HepG2 (cell line): ENCODE measurements around the gene SLC2A5. TPM values are rescaled to one million over a fixed set of nuclear protein-coding genes. Genes with fewer than 3 reads are reported as not detected.

Source experiments
- CHD2 ChIP-seq: IDR thresholded peaks from 2 replicates; pipeline ENCODE4 v1.6.1; 2011; ENCODE audit warnings: low read depth, low read length, improper control_type of control experiment
- DPF2 ChIP-seq: sonication (generic); formaldehyde crosslinking; IDR thresholded peaks from 2 replicates; pipeline ENCODE4 v1.4.0; 2020; ENCODE audit warnings: mild to moderate bottlenecking, low read depth, missing genetic modification reagents, borderline replicate concordance
- ELF1 ChIP-seq: sonication (generic); formaldehyde crosslinking; IDR thresholded peaks from 2 replicates; pipeline ENCODE4 v1.4.0; 2020; ENCODE audit warnings: missing genetic modification reagents
- EZH2 ChIP-seq: conservative IDR thresholded peaks from 2 replicates; pipeline ENCODE4 v1.6.1; 2012; ENCODE audit warnings: mild to moderate bottlenecking, low read depth, low read length, moderate library complexity
- FOXK1 ChIP-seq: sonication (generic); formaldehyde crosslinking; IDR thresholded peaks from 2 replicates; pipeline ENCODE4 v1.4.0; 2020; ENCODE audit warnings: low read depth, missing genetic modification reagents, borderline replicate concordance
- POGZ ChIP-seq: sonication (generic); formaldehyde crosslinking; IDR thresholded peaks from 2 replicates; pipeline ENCODE4 v1.4.0; 2020; ENCODE audit warnings: mild to moderate bottlenecking, missing genetic modification reagents
- PRMT3 ChIP-seq: sonication (generic); formaldehyde crosslinking; IDR thresholded peaks from 2 replicates; pipeline ENCODE4 v1.8.1; 2022; ENCODE audit warnings: low read depth, mild to moderate bottlenecking, moderate library complexity, missing genetic modification reagents, borderline replicate concordance
- RBFOX2 ChIP-seq: fragments of 200-400 bp; formaldehyde crosslinking; IDR thresholded peaks from 2 replicates; pipeline ENCODE4 v1.6.1; 2017; ENCODE audit warnings: low read depth, mild to moderate bottlenecking, low read length
- SNAPC5 ChIP-seq: sonication (generic); formaldehyde crosslinking; IDR thresholded peaks from 2 replicates; pipeline ENCODE4 v1.8.1; 2023; ENCODE audit warnings: mild to moderate bottlenecking, missing genetic modification reagents, borderline replicate concordance
- SRSF9 ChIP-seq: fragments of 200-400 bp; formaldehyde crosslinking; IDR thresholded peaks from 2 replicates; pipeline ENCODE4 v1.6.1; 2018; ENCODE audit warnings: borderline replicate concordance, mild to moderate bottlenecking, low read depth, low read length; ENCODE audit not compliant: insufficient read depth, poor library complexity, severe bottlenecking
- YEATS4 ChIP-seq: sonication (generic); formaldehyde crosslinking; IDR thresholded peaks from 2 replicates; pipeline ENCODE4 v1.4.0; 2020; ENCODE audit warnings: missing genetic modification reagents, borderline replicate concordance
- ZNF17 ChIP-seq: sonication (generic); formaldehyde crosslinking; IDR thresholded peaks from 2 replicates; pipeline ENCODE4 v1.5.0; 2020; ENCODE audit warnings: mild to moderate bottlenecking, missing genetic modification reagents
- ZNF24 ChIP-seq: fragments of 450-650 bp; IDR thresholded peaks from 2 replicates; pipeline ENCODE4 v1.6.1; 2017; ENCODE audit warnings: antibody characterized with exemption, mild to moderate bottlenecking
- ZNF432 ChIP-seq: sonication (generic); formaldehyde crosslinking; IDR thresholded peaks from 2 replicates; pipeline ENCODE4 v1.5.0; 2020; ENCODE audit warnings: missing genetic modification reagents, mild to moderate bottlenecking, borderline replicate concordance
- ZNF556 ChIP-seq: sonication (generic); formaldehyde crosslinking; IDR thresholded peaks from 2 replicates; pipeline ENCODE4 v1.4.0; 2020; ENCODE audit warnings: mild to moderate bottlenecking, missing genetic modification reagents, borderline replicate concordance
- polyA plus RNA-seq, 8 experiments: library from polyadenylated mRNA; depleted of rRNA in 3 of 8; stranded (reverse) in 7 of 8; unstranded in 1 of 8; fragments of >200 nt; fragmentation: Illumina TruSeq in 4 of 8; extraction: Trizol in 4 of 8; gene quantifications; 2 replicates each; pipeline versions ENCODE4 v1.2.1 to v1.2.3, GENCODE V29; 2011 to 2016; ENCODE audit warnings: low read depth in 4 of 8, missing spikeins in 1 of 8, mixed read lengths in 1 of 8; ENCODE audit not compliant: insufficient read depth in 1 of 8
- total RNA-seq, 5 experiments: library from RNA; depleted of rRNA; stranded (reverse); fragments of >200 nt; fragmentation: Illumina TruSeq; extraction: Trizol; gene quantifications; 2 replicates each; pipeline ENCODE4 v1.2.3, GENCODE V29; 2016; ENCODE audit warnings: low read depth in 1 of 5
- TF ChIP-seq, protein P1 (sequence below): sonication (generic); formaldehyde crosslinking; IDR thresholded peaks from 2 replicates; pipeline ENCODE4 v1.4.0; 2020; ENCODE audit warnings: missing genetic modification reagents, borderline replicate concordance
- TF ChIP-seq, protein P2 (sequence below): sonication (generic); formaldehyde crosslinking; IDR thresholded peaks from 2 replicates; pipeline ENCODE4 v1.4.0; 2020; ENCODE audit warnings: missing genetic modification reagents
- TF ChIP-seq, protein P3 (sequence below): sonication (generic); formaldehyde crosslinking; IDR thresholded peaks from 2 replicates; pipeline ENCODE4 v1.8.1; 2023; ENCODE audit warnings: mild to moderate bottlenecking, inconsistent platforms, moderate library complexity, missing genetic modification reagents, borderline replicate concordance

Gene SLC2A5
- total and polyA plus RNA-seq, 2 of the 13 experiments (the other 11 are each of a cell fraction or from before 2014, with no cell fraction given), result 0.04 to 0.54 TPM

GRCh38 chr1:9110669-9111356, 41.4 kb upstream of the SLC2A5 start (continued):
- TF ChIP-seq, protein P1, sequence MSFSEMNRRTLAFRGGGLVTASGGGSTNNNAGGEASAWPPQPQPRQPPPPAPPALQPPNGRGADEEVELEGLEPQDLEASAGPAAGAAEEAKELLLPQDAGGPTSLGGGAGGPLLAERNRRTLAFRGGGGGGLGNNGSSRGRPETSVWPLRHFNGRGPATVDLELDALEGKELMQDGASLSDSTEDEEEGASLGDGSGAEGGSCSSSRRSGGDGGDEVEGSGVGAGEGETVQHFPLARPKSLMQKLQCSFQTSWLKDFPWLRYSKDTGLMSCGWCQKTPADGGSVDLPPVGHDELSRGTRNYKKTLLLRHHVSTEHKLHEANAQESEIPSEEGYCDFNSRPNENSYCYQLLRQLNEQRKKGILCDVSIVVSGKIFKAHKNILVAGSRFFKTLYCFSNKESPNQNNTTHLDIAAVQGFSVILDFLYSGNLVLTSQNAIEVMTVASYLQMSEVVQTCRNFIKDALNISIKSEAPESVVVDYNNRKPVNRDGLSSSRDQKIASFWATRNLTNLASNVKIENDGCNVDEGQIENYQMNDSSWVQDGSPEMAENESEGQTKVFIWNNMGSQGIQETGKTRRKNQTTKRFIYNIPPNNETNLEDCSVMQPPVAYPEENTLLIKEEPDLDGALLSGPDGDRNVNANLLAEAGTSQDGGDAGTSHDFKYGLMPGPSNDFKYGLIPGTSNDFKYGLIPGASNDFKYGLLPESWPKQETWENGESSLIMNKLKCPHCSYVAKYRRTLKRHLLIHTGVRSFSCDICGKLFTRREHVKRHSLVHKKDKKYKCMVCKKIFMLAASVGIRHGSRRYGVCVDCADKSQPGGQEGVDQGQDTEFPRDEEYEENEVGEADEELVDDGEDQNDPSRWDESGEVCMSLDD (CRISPR knock-in tag), result no peak
- TF ChIP-seq SRSF9, result no peak
- TF ChIP-seq SNAPC5 (CRISPR knock-in tag), result no peak
- no peak for TF ChIP-seq PRMT3
- TF ChIP-seq ZNF556, result no peak
- TF ChIP-seq FOXK1 (CRISPR knock-in tag), result no peak
- TF ChIP-seq ZNF17 (CRISPR knock-in tag), result no peak
- 0 out of 2 replicates have a peak, but pooled peaks have one; percentile 22 for TF ChIP-seq DPF2 (CRISPR knock-in tag)
- TF ChIP-seq CHD2, result no peak
- TF ChIP-seq POGZ (CRISPR knock-in tag), result no peak
- TF ChIP-seq EZH2, result no peak
- no peak for TF ChIP-seq ELF1 (CRISPR knock-in tag)
- no peak for TF ChIP-seq YEATS4 (CRISPR knock-in tag)
- TF ChIP-seq, protein P2, sequence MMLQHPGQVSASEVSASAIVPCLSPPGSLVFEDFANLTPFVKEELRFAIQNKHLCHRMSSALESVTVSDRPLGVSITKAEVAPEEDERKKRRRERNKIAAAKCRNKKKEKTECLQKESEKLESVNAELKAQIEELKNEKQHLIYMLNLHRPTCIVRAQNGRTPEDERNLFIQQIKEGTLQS (CRISPR knock-in tag), result no peak
- no peak for TF ChIP-seq ZNF24
- TF ChIP-seq ZNF432 (CRISPR knock-in tag), result no peak
- no peak for TF ChIP-seq RBFOX2
- TF ChIP-seq, protein P3, sequence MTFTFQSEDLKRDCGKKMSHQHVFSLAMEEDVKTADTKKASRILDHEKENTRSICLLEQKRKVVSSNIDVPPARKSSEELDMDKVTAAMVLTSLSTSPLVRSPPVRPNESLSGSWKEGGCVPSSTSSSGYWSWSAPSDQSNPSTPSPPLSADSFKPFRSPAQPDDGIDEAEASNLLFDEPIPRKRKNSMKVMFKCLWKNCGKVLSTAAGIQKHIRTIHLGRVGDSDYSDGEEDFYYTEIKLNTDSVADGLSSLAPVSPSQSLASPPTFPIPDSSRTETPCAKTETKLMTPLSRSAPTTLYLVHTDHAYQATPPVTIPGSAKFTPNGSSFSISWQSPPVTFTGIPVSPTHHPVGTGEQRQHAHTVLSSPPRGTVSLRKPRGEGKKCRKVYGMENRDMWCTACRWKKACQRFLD (CRISPR knock-in tag), result 0 out of 2 replicates have a peak, but pooled peaks have one; percentile 67
